Astrocyte (in vitro differentiated cells and primary cell): ENCODE measurements around the gene MCTP1. TPM values are rescaled to one million over a fixed set of nuclear protein-coding genes. Genes with fewer than 3 reads are reported as not detected.
A peak's percentile ranks its signal among the peaks of the same experiment; 100 is the strongest.

Experiments used
- DNase-seq: peaks from one replicate; pipeline ENCODE4 v3.0.0-alpha.2; 2010; ENCODE audit warnings: low read depth
- FAIRE-seq: peaks from 2 replicates; lab custom pipeline; 2011; peaks lifted over from hg19 to GRCh38; lab: Jason Lieb, UNC
- H2AFZ ChIP-seq: 2 replicates; pipeline ENCODE4 v1.6.0; 2012; ENCODE audit warnings: low read depth, low read length, inconsistent platforms
- H3K27ac ChIP-seq: 2 replicates; pipeline ENCODE4 v1.5.1; 2011; ENCODE audit warnings: low read depth, low read length, inconsistent platforms
- H3K27me3 ChIP-seq: 2 replicates; pipeline ENCODE4 v1.6.0; 2011; ENCODE audit warnings: low read length, inconsistent platforms; ENCODE audit not compliant: insufficient read depth
- H3K36me3 ChIP-seq: 2 replicates; pipeline ENCODE4 v1.5.1; 2011; ENCODE audit warnings: low read length, inconsistent platforms; ENCODE audit not compliant: insufficient read depth
- H3K4me1 ChIP-seq: 2 replicates; pipeline ENCODE4 v1.5.1; 2011; ENCODE audit warnings: low read length, inconsistent platforms; ENCODE audit not compliant: insufficient read depth
- H3K4me2 ChIP-seq: 2 replicates; pipeline ENCODE4 v1.6.0; 2012; ENCODE audit warnings: low read length, inconsistent platforms
- H3K4me3 ChIP-seq: 2 replicates; pipeline ENCODE4 v1.5.1; 2011; ENCODE audit warnings: low read depth, mild to moderate bottlenecking, low read length, inconsistent platforms; ENCODE audit not compliant: insufficient read depth
- H3K79me2 ChIP-seq: 2 replicates; pipeline ENCODE4 v1.6.0; 2012; ENCODE audit warnings: mild to moderate bottlenecking, low read length, inconsistent platforms; ENCODE audit not compliant: insufficient read depth
- H3K9ac ChIP-seq: 2 replicates; pipeline ENCODE4 v1.6.0; 2012; ENCODE audit warnings: mild to moderate bottlenecking, low read length, inconsistent platforms
- H3K9me3 ChIP-seq: 2 replicates; pipeline ENCODE4 v1.5.1; 2012; ENCODE audit warnings: low read depth, mild to moderate bottlenecking, low read length, inconsistent platforms; ENCODE audit not compliant: insufficient read depth
- H4K20me1 ChIP-seq: 2 replicates; pipeline ENCODE4 v1.6.0; 2012; ENCODE audit warnings: low read length, inconsistent platforms; ENCODE audit not compliant: insufficient read depth
- H3K27ac Mint-ChIP-seq: one replicate; pipeline ENCODE4 v1.8.0; 2021; ENCODE audit warnings: mild to moderate bottlenecking, mixed read lengths; ENCODE audit not compliant: unreplicated experiment
- H3K27me3 Mint-ChIP-seq: one replicate; pipeline ENCODE4 v1.8.0; 2021; ENCODE audit warnings: low read depth, mixed read lengths; ENCODE audit not compliant: unreplicated experiment
- H3K36me3 Mint-ChIP-seq: one replicate; pipeline ENCODE4 v1.8.0; 2021; ENCODE audit warnings: low read depth, mixed read lengths; ENCODE audit not compliant: unreplicated experiment
- H3K4me1 Mint-ChIP-seq: one replicate; pipeline ENCODE4 v1.8.0; 2021; ENCODE audit warnings: low read depth, mixed read lengths; ENCODE audit not compliant: unreplicated experiment
- H3K4me3 Mint-ChIP-seq: one replicate; pipeline ENCODE4 v1.8.0; 2021; ENCODE audit warnings: mild to moderate bottlenecking, moderate library complexity, mixed read lengths; ENCODE audit not compliant: unreplicated experiment
- H3K9me3 Mint-ChIP-seq: one replicate; pipeline ENCODE4 v1.8.0; 2021; ENCODE audit warnings: mild to moderate bottlenecking, mixed read lengths; ENCODE audit not compliant: unreplicated experiment
- EZH2 ChIP-seq: IDR thresholded peaks from 2 replicates; pipeline ENCODE4 v1.6.1; 2012; ENCODE audit warnings: mild to moderate bottlenecking, low read length, inconsistent platforms; ENCODE audit not compliant: insufficient read depth
- total RNA-seq: library from RNA; stranded (reverse); gene quantifications from 2 replicates; pipeline ENCODE4 v1.2.1, GENCODE V29; 2021
- TF ChIP-seq, protein P1 (sequence below): IDR thresholded peaks from 2 replicates; pipeline ENCODE4 v1.5.1; 2011; ENCODE audit warnings: low read depth, mild to moderate bottlenecking, inconsistent platforms, low read length, moderate library complexity; ENCODE audit not compliant: insufficient read depth

MCTP1 gene
- total RNA-seq, 1 donor from 2014 or later: 40.6 TPM

DNA sequence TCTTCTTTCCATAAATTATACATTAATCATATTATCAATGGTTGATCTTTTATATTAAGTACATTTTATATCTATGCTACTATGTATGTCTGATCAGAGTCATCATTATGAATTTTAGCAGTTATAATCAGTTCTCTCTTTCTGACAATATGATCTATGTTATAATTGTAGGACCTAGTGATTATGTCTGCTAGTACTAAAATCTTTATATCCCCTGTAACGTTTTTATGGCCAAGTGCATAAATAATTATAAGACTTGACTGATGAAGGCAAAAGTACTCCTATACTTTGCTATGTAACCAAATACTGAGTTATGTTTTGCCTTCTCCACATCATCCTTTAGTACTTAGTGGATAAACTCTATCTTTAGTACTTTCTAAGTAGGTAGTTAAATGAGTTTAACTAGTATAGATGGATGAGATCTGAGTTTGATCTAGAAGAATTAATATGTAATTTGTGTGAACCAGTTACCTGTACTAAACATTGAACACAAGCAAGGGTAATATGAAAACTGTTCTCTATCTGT, 591.0 kb downstream of the MCTP1 start:
- TF ChIP-seq EZH2: no peak
- TF ChIP-seq, protein P1, sequence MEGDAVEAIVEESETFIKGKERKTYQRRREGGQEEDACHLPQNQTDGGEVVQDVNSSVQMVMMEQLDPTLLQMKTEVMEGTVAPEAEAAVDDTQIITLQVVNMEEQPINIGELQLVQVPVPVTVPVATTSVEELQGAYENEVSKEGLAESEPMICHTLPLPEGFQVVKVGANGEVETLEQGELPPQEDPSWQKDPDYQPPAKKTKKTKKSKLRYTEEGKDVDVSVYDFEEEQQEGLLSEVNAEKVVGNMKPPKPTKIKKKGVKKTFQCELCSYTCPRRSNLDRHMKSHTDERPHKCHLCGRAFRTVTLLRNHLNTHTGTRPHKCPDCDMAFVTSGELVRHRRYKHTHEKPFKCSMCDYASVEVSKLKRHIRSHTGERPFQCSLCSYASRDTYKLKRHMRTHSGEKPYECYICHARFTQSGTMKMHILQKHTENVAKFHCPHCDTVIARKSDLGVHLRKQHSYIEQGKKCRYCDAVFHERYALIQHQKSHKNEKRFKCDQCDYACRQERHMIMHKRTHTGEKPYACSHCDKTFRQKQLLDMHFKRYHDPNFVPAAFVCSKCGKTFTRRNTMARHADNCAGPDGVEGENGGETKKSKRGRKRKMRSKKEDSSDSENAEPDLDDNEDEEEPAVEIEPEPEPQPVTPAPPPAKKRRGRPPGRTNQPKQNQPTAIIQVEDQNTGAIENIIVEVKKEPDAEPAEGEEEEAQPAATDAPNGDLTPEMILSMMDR: no peak
- Histone ChIP-seq H2AFZ (no peak overlapping the region), H3K36me3 (no peaks in the 10 kb centered on the region), H3K4me1 (peaks cover 11% of the 10 kb centered on the region), H3K79me2 (no peaks in the 10 kb centered on the region), H3K9me3 (no peaks in the 10 kb centered on the region), H3K9ac (no peak overlapping the region), H4K20me1 (no peaks in the 10 kb centered on the region), H3K27ac (no peak overlapping the region), H3K27me3 (no peaks in the 10 kb centered on the region), H3K4me2 (no peak overlapping the region), H3K4me3 (no peak overlapping the region)
- H3K9me3 Mint-ChIP-seq: no peaks in the 10 kb centered on the region
- FAIRE-seq: no peak
- no peaks in the 10 kb centered on the region for H3K36me3 Mint-ChIP-seq
- H3K27ac Mint-ChIP-seq: no peak overlapping the region
- DNase-seq: no peak
- no peaks in the 10 kb centered on the region for H3K27me3 Mint-ChIP-seq
- H3K4me1 Mint-ChIP-seq: peaks cover 23% of the 10 kb centered on the region
- no peak overlapping the region for H3K4me3 Mint-ChIP-seq

DNA sequence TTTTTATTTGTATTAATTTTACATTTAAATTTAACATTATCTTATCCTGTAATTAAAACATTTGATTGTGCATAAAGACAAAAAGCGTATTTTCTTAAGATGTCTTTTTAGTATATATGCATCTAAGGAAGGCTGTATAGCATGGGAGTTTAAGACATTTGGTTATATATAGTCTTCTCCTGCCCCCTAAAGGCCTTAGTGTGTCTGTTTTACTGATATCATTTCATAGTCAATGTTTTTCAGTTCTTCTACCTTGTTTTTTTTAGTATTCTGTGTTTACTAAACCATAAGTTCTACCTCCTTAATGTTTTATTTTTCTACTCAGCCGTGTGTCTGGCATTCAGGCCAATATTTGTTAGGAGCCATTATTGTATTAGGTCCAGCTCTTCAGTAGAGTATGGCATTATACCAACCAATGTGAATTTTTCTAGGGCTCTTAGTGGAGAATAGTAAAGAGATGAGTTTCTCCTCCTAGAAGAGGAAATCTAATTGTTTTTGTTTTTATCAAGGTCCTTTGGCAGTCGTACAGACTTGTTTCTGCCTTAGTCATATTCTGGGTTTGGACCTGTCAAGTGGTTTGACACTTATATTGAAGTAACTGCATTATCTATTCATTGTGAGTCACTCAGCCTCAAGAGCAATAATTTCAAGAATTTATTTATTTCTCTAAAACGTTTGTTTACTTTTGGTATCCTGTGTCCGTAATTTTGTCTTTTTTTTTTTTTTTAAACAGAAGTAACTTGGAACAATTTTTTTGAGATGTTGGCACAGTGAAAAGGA, 591.7 kb downstream of the MCTP1 start:
- H2AFZ ChIP-seq: no peak overlapping the region
- FAIRE-seq: peak; percentile 95
- H3K9me3 ChIP-seq: no peaks in the 10 kb centered on the region
- Mint-ChIP-seq H3K4me3 (no peak overlapping the region), H3K27ac (no peak overlapping the region), H3K4me1 (peaks cover 24% of the 10 kb centered on the region), H3K9me3 (no peaks in the 10 kb centered on the region), H3K27me3 (no peaks in the 10 kb centered on the region), H3K36me3 (no peaks in the 10 kb centered on the region)
- TF ChIP-seq, protein P1: peak; percentile 34
- no peak for TF ChIP-seq EZH2
- no peak overlapping the region for H3K27ac ChIP-seq
- H3K4me1 ChIP-seq: peaks cover 11% of the 10 kb centered on the region
- H3K79me2 ChIP-seq: no peaks in the 10 kb centered on the region
- H3K27me3 ChIP-seq: no peaks in the 10 kb centered on the region
- peak overlapping the region; percentile 26 for H3K4me2 ChIP-seq
- DNase-seq: peak; percentile 93
- no peak overlapping the region for H3K9ac ChIP-seq
- H4K20me1 ChIP-seq: no peaks in the 10 kb centered on the region
- no peak overlapping the region for H3K4me3 ChIP-seq
- H3K36me3 ChIP-seq: no peaks in the 10 kb centered on the region

DNA sequence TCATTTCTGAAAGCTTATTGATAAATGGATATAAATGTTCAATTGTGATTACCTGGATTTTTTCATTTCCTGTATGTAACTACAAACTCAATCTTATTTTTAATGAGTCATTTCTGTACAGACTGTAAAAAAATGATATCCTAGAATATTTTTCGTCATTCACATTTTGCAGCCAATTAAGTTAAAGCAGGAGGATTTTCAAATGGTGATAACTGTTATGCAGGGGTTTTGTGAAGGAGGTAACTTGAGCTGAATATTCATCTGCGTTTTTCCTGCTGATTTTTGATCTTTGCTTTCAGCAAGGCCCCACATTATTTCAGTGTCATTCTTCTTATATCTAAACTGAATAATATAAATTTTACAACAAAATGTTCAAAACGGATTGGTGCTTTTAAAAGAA, 592.3 kb downstream of the MCTP1 start:
- Mint-ChIP-seq H3K4me3 (no peak overlapping the region), H3K27me3 (no peaks in the 10 kb centered on the region), H3K4me1 (peaks cover 24% of the 10 kb centered on the region), H3K27ac (no peak overlapping the region), H3K36me3 (no peaks in the 10 kb centered on the region), H3K9me3 (no peaks in the 10 kb centered on the region)
- no peak overlapping the region for H3K4me3 ChIP-seq
- no peak overlapping the region for H3K9ac ChIP-seq
- FAIRE-seq (no peak), DNase-seq (no peak)
- H3K4me2 ChIP-seq: no peak overlapping the region
- no peaks in the 10 kb centered on the region for H3K79me2 ChIP-seq
- H3K27me3 ChIP-seq: no peaks in the 10 kb centered on the region
- H3K27ac ChIP-seq: no peak overlapping the region
- no peaks in the 10 kb centered on the region for H3K9me3 ChIP-seq
- H3K4me1 ChIP-seq: peaks cover 11% of the 10 kb centered on the region
- H2AFZ ChIP-seq: no peak overlapping the region
- TF ChIP-seq EZH2: no peak
- TF ChIP-seq, protein P1: no peak
- no peaks in the 10 kb centered on the region for H3K36me3 ChIP-seq
- no peaks in the 10 kb centered on the region for H4K20me1 ChIP-seq
